Neural progenitor cell (in vitro differentiated cells): Measurements from ENCODE around the gene LUC7L3.

ENCODE experiments used
- CTCF ChIP-seq: fragments of 200-600 bp; sonication (generic); IDR thresholded peaks from 2 replicates; pipeline ENCODE4 v1.5.1; 2017; ENCODE audit warnings: antibody characterized with exemption, mild to moderate bottlenecking
- EZH2 ChIP-seq: fragments of 200-600 bp; sonication (generic); IDR thresholded peaks from 2 replicates; pipeline ENCODE4 v1.6.1; 2017; ENCODE audit warnings: antibody characterized with exemption, mild to moderate bottlenecking, moderate library complexity

- TF ChIP-seq CTCF = no peak
- TF ChIP-seq EZH2 = no peak
Measured at GRCh38 chr17:50687200-50688066, 32.0 kb upstream of the LUC7L3 start.
